GM18498 (cell line): ENCODE data around the gene SMIM35.
"Not testable (repeated sequence)": the region's sequence is repeated elsewhere in the genome, so short reads cannot be mapped to it uniquely, and the experiment has no call there.

Experiments used
- ATAC-seq: cut with Tn5 transposase; IDR thresholded peaks from one replicate; pipeline ENCODE4 v1.9.1; 2021; ENCODE audit warnings: mild to moderate bottlenecking, moderate library complexity; ENCODE audit not compliant: unreplicated experiment

SMIM35 gene

GRCh38 chr11:117992136-117992535 is 94.6 kb downstream of the SMIM35 start:
- no peak for ATAC-seq

DNA sequence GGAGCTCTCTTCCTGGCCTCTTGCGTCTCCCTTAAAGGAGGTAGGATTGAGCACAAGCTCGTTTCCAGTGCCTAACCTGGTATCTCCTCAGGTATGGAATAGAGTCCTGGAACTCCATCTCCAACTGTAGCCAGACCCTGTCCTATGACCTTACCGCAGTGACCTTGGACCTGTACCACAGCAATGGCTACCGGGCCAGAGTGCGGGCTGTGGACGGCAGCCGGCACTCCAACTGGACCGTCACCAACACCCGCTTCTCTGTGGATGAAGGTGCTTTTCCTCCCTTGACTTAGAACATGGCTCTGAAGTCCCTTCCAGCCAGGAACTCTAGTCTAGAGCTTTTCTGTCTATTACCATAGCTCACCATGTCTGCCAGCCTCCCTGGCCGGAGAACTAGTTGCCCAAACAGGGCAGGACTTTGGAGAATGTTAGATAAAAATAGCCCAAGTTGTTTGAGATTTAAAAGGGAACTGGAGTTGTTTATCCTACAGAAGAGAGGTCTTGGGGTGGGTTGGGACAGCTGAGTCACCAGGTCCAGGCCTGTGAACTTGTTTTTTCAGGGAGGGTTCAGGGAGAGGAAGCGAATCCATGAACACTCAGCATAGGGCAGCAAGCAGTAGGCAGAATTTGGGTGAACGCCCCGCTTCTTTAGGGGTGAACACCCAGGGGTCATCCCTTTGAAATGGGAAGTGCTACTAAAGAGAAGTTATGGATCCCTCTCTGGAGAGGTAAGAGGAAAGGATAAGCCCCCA is 97.2 kb downstream of the SMIM35 start:
- no peak for ATAC-seq

DNA sequence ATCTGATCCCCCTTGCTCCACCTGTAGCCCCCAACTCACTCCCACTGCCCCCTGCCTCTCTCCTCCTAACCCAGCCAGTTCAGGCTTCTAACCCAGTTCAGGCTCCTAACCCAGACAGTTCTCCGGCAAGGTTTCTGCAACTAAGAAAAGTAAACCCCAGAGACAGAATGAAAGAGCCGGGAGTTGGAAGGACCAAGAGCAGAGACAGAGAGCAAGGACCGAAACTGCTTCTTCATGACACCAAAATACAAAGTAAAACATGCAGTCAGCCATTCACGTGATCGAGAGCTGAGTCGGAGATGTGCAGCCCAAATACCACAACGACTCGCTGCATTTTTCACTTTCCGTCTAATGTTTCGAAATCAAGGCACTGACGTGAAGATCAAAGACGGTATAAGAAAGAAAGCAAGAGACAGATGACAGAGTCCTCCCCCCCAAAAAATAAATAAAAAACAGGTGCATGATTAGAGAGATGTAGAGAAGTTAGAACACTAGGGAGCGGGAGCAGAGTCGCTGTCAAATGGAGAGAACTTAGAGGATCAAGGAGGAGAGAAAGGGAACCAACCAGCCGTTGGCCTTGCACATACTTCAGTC is 99.7 kb downstream of the SMIM35 start:
- ATAC-seq: peak; percentile 42

DNA sequence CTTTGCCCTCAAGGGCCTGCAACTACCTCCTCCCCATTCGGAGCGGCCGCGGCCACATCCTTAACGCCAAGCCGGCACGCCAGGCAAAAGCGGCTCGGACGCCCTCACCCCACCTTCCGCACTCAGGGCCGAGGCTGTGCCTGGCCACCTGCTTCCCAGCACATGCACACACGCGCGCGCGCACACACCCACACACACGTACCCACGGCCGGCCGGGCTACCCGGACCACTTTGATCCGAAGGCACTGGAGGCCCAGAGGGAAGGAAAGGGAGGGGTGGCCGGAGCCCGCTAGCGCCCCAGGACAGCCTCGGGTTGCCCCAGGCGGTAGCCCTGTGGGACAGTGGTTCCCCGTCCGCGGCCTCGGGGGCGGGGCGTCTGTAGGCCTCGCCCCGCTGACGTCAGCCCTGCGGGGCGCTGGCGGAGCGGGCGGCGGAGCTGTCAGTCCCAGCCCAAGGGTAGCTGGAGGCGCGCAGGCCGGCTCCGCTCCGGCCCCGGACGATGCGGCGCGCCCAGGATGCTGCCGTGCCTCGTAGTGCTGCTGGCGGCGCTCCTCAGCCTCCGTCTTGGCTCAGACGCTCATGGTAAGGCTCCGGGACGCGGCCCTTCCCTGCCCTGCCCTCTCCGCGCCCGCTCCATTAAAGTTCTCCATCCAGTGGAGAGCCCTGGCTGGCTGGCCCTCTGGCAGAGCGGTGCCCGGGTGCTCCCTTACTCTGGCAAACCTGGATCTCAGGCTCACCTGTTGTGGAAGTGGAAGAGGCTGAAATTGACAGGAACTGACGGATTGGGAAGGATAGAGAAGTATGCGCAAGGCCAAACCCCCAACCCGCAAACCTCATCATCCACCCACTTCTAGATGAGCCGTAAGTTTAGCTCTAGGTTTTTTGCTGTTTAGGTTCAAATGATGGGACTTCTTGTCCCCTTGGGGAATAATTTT is 100.5 kb downstream of the SMIM35 start, which contains the start of gene IL10RA:
IL10RA (plus strand) TSS at position 442 of the 935 bp plus-strand sequence; CDS start at position 516, 74 bp downstream.
- ATAC-seq: peak; percentile 87

DNA sequence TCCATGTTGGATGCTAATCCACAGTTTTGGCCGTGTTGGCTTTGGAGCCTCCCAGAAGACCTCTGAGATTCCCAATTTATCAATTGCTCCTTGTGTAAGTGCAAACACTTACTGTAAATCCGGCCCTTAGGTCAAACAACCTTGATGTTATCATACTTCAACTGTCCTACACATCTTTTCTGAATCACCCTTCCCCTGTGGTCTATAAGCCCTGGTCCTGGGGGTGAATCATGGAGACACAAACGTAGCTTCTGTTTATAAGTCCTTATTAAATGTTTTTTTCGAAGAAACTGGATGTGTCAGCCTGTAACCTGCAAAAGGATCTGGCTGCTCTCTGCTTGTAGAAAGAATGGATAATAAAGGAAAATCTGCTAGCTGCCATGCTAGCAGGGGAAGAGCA is 102.3 kb downstream of the SMIM35 start:
- ATAC-seq: no peak

DNA sequence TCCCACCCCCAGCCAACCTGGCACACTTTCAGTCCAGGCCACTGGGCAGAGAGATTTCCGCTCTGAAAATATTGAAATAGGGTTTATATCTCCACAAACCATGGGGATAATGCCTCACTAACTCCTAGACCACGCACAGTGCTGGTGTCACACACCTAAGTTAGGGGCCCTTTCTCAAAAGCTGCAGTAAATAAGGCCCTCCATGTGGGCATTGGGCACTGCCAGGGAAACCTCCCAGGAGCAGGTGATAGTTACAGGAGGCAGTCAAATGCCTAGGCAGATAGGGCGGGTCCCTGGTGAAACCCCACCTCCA is 103.6 kb downstream of the SMIM35 start:
- no peak for ATAC-seq

GRCh38 chr11:117980720-117981119 is 106.0 kb downstream of the SMIM35 start:
- ATAC-seq: no peak

DNA sequence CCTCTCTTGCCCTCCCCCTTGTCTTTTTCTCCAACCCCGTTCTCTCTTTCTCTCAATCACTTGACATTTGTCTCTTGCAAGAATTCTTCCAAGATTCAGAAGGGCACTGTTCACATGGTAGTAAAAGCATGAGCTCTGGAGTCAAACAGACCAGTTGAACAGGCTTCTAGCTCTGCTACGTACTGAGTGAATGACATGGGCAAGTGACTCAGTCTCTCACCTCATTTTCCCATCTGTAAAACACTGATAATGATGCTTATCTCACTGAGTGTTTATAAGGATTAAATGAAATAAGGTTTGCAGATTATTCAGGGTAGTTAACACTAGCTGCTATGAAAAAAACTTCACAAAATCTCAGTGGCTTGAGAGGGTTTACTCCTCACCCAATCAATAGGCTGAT is 106.5 kb downstream of the SMIM35 start:
- peak; percentile 15 for ATAC-seq

DNA sequence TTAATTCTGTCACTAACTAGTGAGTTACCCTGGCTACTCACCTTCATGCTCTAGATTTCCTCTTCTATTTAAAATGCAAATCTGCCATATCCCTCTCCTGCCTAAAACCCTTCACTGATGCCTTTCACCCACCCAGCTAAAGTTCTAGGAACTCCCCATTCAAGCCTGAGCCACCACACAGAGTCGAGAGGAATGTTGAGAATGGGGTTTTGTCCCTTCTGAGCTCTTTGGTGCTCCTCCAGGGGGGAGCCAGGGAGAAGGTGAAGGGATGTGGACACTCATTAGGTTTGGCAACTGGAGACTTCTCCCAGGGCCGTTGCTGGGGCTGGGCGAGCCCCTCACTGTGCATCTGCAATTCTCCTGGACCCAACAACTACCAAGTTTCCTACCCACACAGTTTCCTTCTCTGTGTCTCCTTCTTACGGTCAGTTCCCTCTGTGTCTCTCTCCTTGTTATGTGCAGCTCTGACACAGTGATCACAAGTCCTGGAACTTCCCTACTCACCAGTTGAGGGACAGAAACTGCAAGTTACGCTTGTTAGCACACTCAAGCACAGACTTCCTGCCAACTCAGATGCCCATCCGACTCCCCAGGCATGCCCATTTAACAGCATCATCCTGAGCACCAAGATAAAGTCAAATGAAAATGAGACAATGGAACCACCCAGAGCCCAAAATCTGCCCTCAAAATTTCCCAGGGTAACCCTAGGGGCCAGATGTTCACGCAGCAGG is 107.1 kb downstream of the SMIM35 start:
- peak; percentile 77 for ATAC-seq

DNA sequence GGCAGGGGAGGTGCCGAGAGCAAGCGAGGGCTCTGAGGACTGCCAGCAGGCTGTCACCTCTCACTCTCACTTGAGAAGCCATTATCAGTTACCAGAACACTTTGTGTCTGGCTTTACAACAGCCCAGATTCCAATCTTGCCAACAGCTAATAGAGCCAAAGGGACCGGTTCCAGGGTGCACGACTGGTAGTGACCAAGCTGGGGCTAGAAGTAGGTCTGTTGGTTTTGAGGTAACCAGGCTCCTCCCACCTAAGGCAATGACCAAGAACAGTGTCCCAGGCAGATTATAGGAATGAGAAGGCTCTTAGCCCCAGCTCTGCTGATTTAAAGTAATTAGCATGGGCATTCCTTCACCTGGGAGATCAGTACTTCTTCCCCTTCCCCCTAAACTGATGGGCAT is 107.8 kb downstream of the SMIM35 start:
- no peak for ATAC-seq

DNA sequence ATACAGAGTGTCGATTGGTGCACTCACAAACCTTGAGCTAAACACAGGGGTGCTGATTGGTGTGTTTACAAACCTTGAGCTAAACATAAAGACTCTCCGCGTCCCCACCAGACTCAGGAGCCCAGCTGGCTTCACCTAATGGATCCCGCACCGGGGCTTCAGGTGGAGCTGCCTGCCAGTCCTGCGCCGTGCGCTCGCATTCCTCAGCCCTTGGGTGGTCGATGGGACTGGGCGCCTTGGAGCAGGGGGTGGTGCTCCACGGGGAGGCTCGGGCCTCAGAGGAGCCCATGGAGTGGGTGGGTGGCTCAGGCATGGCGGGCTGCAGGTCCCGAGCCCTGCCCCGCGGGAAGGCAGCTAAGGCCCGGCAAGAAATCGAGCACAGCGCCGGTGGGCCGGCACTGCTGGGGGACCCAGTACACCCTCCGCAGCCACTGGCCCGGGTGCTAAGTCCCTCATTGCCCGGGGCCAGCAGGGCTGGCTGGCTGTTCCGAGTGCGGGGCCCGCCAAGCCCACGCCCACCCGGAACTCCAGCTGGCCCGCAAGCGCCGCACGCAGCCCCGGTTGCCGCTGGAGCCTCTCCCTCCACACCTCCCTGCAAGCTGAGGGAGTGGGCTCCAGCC is 108.4 kb downstream of the SMIM35 start:
- ATAC-seq: not testable (repeated sequence)

DNA sequence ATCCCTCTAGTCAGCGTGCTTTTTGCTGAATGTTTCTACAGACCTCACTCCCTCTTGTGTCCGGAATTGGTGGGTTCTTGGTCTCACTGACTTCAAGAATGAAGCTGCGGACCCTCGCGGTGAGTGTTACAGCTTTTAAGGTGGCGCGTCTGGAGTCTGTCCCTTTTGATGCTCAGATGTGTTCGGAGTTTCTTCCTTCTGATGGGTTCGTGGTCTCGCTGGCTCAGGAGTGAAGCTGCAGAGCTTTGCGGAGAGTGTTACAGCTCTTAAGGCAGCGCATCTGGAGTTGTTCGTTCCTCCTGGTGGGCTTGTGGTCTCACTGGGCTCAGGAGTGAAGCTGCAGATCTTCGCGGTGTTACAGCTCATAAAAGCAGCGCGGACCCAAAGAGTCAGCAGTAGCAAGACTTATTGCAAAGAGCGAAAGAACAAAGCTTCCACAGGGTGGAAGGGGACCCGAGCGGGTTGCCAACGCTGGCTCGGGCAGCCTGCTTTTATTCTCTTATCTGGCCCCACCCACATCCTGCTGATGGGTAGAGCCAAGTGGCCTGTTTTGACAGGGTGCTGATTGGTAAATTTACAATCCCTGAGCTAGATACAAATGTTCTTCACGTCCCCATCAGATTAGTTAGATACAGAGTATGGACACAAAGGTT is 109.0 kb downstream of the SMIM35 start:
- ATAC-seq: not testable (repeated sequence)

GRCh38 chr11:117977029-117977428 is 109.7 kb downstream of the SMIM35 start:
- ATAC-seq: no peak

DNA sequence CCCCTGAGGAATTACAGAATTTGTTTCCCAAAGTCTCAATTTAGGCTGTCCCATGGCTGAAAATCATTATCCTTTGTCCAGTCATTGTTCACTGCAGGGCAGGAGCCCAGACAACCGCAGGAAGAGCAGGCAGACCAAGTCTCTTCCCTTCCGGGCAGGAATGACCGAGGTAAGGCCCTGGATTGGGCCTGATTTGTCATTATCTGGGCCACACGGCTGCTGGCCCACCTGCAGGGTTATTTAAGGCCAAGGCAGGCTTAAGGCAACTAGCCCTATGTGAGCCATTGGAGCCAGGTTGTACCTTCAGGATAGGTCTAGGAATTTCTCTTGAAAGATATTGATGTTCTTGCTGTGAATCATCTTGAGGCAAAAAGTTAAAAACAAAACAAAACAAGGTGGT is 110.3 kb downstream of the SMIM35 start:
- no peak for ATAC-seq

- no peak for ATAC-seq
These were observed 113.3 kb downstream of the SMIM35 start for GRCh38 chr11:117973503-117973860.

DNA sequence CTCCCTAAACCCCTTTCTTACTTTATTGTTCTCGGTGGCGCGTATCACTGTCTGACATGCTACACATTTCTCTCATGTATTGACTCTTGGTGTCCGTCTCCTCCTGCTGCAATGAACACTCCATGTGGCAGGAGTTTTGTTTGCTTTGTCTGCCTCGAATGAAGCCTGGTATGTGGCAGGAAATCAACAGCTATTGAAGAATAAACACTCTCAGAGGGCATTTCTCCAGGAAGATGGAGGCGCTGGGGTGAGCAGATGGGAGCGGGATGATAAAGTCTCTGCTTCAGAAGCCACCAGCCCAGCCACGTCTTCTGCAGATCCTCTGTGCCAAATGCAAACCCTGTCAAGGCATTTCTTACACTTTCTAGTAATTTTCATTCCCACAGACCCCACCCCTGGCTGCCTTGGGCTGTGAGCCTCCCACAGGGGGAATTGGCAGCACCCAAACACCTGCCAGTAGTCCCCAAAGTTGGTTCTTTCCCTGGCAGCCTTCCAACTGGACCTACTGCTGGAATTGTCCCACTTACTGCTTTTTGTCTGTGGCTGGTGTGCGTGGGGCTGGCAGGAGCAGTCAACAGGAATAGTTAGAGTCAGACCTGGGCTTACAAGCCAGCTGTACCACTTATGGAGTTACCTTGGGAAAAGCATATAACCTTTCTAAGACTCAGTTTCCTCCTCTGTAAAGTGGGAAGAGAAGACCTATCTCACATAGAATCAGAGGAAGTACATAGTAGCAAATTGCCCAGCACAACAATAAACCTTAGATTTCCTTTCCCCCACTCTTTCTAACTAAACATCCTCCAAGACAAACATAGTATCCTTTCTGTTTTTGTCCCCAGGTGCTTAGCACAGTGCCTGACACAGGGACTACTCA is 113.9 kb downstream of the SMIM35 start:
- ATAC-seq: no peak

DNA sequence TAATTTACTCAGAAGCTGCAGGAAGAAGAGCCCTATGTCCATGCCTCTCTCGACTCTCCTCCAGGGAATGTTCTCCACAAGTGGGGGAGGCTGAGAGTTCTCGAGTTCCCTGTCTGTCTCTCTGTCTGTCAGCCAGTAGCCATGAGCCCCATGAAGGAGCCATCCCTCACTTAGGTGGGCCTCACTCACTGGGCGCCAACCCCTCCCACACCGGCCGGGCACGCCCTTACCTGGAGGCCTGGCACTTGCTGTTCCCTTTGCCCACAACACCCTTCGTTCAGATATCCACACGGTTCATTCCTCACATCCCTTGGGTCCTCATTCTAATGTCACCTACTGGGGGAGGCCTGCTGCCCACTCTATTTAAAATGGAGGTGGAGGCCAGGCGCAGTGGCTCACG is 114.7 kb downstream of the SMIM35 start:
- ATAC-seq: no peak

- ATAC-seq: no peak
These were observed 116.3 kb downstream of the SMIM35 start for GRCh38 chr11:117970400-117971024.
